Activated effector memory CD4-positive, alpha-beta T cell treated with Interleukin-2 at 50 U/mL for 16 hours (primary cell): Measurements from ENCODE around the gene ZBTB24.

Source experiments
- DNase-seq: peaks from one replicate; pipeline ENCODE4 v3.0.0-alpha.2; 2020

ZBTB24 gene

DNA sequence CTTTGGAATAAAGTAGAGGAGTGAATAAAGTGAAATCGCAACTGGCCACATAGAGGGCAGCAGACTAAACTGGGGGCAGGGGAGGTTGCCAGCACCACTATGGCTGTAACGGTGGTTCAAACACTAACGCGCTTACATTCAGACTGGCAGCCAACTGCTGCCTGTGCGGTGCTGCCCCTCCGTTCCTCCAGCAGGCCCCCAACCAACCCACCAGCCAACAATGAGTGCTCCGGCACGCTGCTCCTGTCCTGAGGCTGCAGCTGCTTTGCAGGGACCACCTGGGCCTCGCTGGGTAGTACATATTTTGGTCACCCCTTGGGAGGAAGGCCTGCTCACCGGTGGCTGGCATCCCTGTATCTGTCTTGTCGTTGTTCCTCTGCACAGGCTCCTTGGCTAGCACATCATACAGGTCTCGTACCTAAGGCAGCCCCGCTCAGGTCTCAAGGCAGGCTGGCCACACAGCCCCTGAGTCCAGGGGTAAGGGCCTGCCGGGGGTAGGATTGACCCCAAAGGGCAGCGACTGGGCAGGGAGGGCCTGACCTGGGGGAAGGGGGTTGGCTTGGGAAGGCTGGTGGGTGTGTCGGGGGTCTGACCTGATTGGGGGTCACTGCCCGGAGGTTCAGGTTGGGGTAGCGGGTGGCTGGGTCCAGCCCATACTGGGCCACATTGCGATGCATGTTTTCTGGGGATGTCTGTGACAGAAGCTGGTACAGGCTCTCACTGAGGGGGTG, 33.8 kb downstream of the ZBTB24 start:
- no peak for DNase-seq

DNA sequence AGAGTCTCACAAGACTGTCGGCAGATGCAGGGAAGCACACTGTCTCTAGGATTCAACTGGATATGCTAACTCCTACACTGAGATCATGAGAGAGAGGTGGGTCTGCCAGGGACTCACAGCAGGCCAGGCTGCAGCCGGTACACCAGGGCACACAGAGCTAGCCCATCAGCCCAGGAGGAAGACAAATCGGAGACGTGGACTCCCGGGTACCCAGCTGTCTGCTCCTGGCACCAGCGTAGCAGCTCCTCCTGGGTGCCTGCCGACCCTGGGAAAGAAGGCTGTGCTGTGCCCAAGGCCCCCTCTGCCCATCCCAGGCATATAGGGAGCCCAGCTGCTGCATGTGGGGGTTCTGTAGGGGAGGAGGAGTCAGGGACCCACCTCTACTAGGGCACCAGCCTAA, 34.4 kb downstream of the ZBTB24 start:
- DNase-seq = no peak

DNA sequence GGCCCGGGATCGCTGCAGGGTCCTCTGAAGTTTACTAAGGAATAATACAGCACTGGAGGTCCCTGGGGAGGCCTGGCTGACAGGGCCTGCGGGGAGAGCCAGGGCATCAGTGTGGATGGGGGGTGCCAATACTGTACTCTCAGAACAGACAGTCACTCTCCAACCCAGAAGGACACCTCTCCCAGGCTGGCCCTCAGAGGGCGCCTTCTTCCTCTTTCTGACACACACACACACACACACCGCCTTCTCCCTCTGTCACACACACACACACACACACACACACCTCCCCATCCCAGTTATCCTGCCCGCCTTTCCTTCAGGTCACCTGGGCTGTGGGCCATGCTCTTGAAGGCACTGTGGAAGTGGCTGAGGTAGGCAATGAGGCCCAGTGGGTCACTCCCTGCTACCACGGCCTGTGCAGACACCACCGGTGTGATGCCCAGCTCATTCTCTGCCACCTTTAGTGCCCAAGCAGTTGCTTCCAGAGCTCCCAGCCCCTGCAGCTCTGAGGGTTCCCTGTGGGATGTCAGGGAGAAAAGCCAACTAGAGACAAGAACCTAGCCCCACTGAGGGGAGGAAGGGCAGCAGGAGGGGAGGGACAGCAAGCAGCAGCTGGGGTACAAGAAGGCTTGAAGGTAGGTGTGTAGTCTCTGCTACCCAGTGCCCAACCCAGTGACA, 35.0 kb downstream of the ZBTB24 start:
- no peak for DNase-seq

DNA sequence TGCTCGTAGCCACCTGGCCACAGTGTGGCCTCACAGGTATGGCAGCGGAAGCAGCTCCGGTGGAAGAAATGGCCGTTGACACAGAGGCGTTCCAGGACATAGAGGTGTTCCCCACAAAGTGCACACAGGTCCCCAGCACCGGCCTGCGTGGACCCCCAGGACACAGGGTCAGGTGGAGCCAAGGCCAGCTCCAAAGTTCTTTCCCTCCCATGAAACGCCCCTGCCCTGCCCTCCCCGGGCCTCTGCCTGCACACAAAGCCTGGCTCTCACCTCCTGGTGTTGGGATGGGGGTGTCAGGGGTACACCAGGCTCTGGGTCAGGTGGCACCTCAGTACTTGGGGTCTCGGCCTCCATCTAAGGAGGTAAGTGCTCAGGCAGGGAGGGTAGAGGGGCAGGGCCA, 35.9 kb downstream of the ZBTB24 start:
- DNase-seq = no peak

DNA sequence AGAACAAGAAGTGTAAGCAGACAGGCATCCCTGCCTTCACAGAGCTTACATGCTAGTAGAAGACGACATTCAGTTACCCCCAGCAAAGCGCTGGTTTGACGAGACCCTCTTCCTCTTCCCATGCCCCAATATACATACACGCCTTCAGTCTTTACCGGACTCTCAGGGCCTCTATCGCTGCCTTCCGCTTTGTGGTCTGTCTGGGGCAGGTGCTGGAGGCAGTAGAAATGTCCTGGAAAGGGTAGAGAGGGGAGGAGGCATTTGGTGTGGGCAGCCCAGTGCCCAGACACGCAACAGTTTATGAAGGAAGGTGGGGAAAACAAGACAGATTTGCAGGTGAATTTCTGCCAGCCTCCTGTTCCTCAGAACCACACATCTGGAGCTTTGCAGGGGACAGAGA, 36.5 kb downstream of the ZBTB24 start:
- no peak for DNase-seq

DNA sequence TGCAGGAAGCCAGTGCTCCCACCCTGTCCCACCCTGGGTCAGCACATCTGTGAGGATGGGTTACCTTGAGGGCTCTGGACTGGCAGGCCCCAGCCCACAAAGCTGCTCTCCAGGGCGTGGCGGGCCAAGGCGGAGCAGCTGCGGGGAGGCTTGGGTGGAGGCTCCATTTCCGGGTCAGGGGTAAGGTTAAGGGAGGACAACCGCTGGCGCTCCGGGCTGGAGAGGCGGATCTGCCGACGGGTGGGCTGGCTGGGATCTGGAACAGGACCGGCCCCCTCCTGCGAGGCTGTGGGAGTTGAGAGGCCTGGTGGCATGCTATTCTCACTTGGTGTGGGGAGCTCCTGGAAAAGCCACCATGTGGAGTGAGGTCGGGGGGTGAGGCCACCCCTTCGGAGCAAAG, 36.9 kb downstream of the ZBTB24 start:
- DNase-seq = no peak

DNA sequence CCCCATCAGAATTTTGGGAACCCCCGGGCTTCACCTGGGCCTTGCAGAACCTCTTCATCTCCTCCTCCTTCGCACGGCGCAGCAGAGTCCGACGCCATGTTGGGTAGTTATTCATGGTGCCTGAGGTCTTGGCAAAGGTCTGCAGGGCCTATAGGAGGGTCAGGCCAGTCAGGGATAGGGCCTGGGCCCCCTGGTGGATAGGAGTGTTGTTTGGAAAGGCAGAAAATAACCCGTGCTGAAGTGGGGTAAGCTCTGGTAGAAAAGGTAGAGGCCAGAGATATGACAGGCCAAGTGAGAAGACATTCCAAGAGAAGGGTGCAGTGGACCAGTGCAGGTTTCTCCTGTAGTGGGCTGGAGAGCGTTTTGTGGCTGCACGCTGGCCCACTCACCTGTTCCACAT, 37.6 kb downstream of the ZBTB24 start:
- no peak for DNase-seq

DNA sequence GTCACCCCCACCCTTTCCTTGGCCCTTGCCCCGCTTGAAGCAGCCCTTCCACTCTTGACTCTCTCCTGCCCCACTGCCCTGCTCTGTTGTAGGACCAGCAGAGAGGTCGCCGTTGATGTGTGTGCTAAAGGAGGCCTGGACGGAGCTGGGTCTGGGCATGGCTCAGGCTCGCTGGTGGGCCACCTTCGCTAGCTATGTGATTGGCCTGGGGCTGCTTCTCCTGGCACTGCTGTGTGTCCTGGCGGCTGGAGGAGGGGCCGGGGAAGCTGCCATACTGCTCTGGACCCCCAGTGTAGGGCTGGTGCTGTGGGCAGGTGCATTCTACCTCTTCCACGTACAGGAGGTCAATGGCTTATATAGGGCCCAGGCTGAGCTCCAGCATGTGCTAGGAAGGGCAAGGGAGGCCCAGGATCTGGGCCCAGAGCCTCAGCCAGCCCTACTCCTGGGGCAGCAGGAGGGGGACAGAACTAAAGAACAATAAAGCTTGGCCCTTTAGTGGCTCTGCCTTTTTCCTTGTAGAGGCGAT, 39.5 kb downstream of the ZBTB24 start:
- DNase-seq = no peak

DNA sequence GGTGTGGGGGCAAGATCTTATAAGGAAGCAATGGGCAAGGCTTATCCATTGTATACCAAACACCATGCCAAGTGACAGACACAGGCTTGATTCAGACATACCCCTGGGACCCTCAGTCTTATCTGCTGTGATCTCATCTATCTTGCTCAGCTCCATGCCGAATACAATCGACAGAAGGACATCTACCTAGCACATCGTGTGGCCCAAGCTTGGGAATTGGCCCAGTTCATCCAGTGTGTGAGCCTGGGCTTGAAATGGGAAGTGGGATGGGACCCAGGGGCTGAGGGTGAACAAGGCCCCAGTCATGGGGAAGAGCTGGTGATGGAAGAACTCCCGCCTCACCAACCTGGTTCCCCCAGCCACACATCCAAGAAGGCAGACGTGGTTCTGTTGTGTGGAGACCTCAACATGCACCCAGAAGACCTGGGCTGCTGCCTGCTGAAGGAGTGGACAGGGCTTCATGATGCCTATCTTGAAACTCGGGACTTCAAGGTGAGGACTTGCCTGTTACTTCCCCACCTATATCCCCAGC, 40.6 kb downstream of the ZBTB24 start:
- DNase-seq = no peak

DNA sequence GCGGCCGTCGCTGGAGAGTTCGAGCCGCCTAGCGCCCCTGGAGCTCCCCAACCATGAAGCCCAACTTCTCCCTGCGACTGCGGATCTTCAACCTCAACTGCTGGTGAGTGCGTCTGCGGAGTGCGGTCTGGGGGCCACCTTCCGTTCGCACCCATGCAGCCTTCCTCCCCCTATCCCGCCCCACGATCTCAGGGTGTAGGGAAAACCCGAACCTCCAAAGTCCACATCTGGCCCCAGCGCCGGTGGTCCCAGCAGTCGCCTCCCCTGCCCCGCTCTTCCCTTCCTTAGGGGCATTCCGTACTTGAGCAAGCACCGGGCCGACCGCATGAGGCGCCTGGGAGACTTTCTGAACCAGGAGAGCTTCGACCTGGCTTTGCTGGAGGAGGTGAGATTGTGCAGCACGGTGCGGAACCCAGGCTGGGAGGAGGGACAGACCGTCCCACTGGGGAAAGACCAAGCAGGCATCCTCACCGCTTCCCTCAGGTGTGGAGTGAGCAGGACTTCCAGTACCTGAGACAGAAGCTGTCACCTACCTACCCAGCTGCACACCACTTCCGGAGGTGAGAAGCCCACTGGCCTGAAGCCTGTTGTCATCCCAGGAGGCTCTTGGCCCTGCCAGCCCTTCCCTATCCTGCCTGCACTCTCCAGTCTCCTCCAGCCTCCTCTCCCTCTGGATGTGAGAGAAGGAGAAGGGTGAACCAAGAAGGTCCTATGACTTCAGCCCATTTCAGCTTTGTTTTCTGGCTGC, 41.8 kb downstream of the ZBTB24 start:
- DNase-seq = peak; percentile 28

DNA sequence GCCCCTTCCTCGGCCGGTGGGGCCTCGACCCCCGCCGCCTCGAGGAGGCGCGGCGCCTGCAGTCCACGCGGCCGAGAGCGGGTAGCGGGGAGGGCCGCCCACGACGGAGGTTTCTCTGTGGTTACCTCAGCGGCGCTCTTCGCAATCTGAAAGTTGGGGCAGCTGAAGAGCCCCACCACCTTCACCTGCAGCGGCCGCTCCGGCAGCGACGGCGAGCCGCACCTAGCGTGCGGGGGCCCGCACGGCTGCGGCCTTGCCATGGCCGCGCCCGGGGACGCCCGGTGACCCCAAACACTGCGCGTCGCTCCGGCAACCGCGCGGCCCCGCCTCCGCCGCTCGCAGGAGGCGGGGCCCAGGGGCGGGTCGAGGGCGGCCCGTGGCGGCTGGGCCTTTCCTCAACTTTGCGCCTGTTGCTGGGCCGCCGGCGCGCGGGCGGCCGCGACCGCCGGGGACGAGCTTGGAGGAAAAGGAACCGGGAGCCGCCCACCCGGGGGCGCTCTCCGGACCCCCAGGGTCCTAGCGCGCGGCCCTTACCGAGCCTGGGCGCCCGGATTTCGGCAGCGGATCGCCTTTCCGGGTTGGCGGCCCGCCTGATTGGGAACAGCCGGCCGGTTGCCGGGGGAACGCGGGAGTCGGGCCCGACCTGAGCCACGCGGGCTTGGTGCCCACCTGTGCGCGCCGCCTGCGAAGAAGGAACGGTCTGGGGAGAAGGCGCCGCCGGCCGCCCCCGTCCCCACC, 42.5 kb downstream of the ZBTB24 start, which contains the start of the genes PPIL6 and SMPD2:
Gene PPIL6, minus strand, starts transcription at position 298 of the 738 bp plus-strand sequence. Its CDS starts 38 bp downstream, at position 260.
Gene SMPD2, plus strand, starts transcription at position 394 of the 738 bp plus-strand sequence. CDS start 398 bp downstream, outside the sequence.
- DNase-seq = peak; percentile 71

DNA sequence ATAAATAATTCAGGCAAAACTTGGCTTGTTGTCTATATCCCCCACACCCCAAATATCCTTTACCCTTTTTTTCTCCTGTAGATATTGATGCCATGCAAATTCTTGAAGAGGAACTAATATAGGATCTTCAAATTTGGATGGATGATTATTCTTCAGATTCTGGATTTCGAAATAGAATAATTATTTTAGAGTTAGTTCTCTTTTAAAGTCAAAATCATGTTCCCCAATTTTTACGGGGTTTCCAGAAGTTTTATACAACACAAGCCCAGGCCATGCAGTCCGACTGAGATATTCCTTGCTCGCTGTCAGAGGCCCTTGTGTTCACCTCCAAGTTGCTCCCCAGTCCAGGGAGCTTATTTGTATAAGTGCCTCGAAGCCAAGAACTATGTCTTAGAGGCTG, 47.0 kb downstream of the ZBTB24 start:
- no peak for DNase-seq

DNA sequence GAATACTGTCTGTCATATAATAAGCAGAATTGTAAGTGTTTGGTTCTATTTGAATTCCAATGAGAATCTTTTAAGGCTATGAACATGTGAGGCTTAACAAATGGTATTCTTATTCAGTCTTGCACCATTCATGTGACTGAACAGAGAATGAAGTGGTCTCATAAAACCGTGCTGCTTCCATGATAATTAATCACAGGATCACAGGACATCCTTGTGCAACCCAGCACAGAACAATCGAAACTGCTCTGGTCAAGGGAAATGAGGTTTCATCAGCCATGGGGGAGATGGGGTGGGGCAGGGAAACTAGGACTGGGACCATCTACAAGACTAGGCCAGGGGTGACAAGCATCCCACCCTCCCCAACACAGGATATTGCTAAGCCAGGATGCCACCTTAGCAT, 48.6 kb downstream of the ZBTB24 start:
- no peak for DNase-seq

DNA sequence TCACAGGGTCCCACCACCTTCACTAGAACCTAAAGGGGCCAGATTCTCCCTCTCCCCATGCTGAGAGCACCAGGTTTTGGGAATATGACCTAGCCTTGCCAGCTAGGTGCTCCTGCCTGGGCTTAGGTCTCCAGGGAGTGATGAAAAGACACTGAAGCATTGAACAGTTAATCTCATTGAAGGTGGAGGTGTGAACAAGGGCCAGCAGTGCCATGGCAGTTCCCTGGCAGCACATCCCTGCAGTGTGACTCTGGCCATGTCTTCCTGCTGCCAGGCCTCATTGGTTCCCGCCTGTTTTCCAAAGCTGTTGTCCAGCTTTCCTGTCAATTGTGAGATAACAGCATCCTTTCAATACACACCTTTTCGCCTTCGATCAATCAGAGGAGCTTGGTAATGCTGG, 53.5 kb downstream of the ZBTB24 start:
- no peak for DNase-seq

DNA sequence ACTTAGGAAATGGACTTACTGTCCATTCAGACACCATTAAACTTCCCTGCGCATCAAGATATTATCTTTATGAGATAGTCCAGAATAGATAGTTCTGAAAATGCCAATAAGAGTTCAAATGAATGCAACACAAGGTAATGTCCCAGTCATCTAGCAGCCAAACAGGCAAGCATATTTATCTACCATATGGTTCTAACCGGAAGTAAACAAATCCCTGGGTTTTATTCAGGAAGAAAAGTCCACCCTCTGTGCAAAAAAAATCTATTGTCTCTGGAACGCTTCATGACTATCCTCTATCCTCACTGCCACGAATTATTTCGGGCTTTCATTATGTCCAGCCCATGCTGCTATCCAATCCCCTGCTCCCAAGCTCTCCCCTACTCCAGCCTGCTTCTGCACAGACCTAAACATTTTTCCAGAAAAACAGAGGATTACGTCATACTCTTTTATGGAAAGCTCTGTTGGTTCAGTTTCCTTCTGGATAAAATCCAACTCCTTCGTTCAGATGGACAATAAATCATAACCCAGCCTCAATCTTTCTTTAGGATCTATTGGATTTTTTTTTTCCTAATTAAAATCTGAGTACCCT, 54.0 kb downstream of the ZBTB24 start:
- no peak for DNase-seq

DNA sequence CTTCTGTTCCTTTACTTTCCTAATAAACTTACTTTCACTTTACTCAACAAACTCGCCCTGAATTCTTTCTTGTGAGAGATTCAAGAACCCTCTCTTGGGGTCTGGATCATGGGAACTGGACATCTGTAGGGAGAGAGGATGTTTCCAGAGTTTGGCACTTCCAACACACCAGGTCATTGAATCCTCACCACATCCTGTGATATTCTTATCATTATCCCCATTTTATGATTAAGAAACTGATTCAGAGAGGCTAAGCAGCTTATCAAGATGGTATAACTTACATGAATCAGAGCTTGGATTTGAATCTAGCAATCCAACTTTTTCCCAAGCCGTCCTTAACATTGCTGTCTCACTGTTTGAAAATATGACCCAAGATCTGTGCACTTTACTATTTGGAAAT, 58.1 kb downstream of the ZBTB24 start:
- DNase-seq = no peak

DNA sequence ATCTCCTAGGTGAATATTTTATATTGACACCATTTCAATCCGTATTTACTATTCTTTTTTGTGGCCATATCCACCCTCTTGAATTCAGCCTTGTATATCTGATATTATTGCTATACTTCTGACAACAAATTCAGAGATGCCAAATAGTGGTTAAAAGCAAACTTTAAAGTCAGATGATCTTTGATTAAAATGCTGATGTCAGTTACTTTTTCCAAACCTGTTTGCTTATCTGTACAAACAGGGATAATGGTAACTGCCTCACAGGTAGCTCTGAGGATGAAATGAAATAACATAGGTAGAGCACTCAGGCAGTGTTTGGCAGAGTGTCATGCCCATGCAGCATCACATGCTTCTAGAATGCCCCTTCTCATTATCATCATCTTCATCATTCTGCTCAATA, 61.8 kb downstream of the ZBTB24 start:
- DNase-seq = no peak

DNA sequence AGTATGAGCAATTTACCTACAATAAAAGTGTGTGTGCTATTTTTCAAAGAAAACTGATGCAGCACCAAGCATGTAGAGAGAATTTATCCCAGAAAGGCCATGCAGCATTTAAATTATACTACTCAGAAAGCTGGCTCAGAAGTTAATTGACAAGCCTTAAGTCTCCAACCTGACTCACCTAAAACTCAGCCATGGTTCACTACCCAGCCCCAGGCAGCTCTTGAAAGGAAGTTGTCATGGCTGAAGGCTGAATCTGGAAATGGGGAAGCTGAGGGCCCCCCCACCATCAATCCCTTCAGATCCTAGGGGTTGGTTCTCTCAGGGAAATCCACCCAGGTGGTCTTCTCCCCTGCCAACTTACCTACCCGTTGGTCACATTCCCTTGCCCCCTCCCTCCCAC, 62.3 kb downstream of the ZBTB24 start:
- DNase-seq = no peak

DNA sequence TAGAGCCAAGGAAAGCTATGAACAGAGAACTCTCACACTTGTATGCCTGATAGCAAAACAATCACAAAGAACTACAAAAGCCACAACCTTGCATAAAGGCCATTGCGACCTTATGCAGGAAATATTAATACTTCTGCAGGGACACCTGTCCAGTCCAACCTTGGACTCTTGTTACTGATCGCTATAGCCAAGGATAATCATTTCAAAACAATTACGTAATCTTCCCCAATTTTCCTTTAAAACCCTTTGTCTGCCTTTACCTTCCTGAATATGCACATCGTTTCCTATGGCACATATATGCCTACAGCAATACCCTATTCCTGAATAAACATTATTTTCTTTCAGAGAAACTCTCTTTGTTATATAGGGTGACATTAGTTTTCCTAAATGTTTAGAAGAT, 65.4 kb downstream of the ZBTB24 start:
- DNase-seq = no peak
